Endothelial cell (in vitro differentiated cells): ENCODE measurements around the gene BEND5. TPM values are rescaled to one million over a fixed set of nuclear protein-coding genes. Genes with fewer than 3 reads are reported as not detected.

Experiments used
- DNase-seq: peaks from one replicate; pipeline ENCODE4 v3.0.0; 2021; ENCODE audit warnings: low spot score
- H3K27ac Mint-ChIP-seq: one replicate; pipeline ENCODE4 v1.8.0; 2021; ENCODE audit warnings: mixed read lengths, inconsistent platforms; ENCODE audit not compliant: unreplicated experiment
- H3K27me3 Mint-ChIP-seq: one replicate; pipeline ENCODE4 v1.8.0; 2021; ENCODE audit warnings: mild to moderate bottlenecking, moderate library complexity, mixed read lengths, inconsistent platforms; ENCODE audit not compliant: unreplicated experiment
- H3K36me3 Mint-ChIP-seq: one replicate; pipeline ENCODE4 v1.8.0; 2021; ENCODE audit warnings: mild to moderate bottlenecking, low read depth, mixed read lengths, inconsistent platforms; ENCODE audit not compliant: unreplicated experiment
- H3K4me1 Mint-ChIP-seq: one replicate; pipeline ENCODE4 v1.8.0; 2021; ENCODE audit warnings: mild to moderate bottlenecking, mixed read lengths, inconsistent platforms; ENCODE audit not compliant: unreplicated experiment
- H3K4me3 Mint-ChIP-seq: one replicate; pipeline ENCODE4 v1.8.0; 2021; ENCODE audit warnings: mild to moderate bottlenecking, mixed read lengths, inconsistent platforms; ENCODE audit not compliant: unreplicated experiment
- H3K9me3 Mint-ChIP-seq: one replicate; pipeline ENCODE4 v1.8.0; 2021; ENCODE audit warnings: mixed read lengths, inconsistent platforms; ENCODE audit not compliant: unreplicated experiment
- total RNA-seq: library from RNA; stranded (reverse); fragmentation: NEBNext Ultra II Directional; extraction: Animal tissue kit (Norgen Biotek cat#: 25700); gene quantifications from one replicate; pipeline ENCODE4 v1.2.1, GENCODE V29; 2021; ENCODE audit not compliant: unreplicated experiment
- TF ChIP-seq, protein P1 (sequence below): fragments of 200-600 bp; sonication (generic); IDR thresholded peaks from one replicate; pipeline ENCODE4 v1.5.0; 2021; ENCODE audit warnings: antibody characterized with exemption; ENCODE audit not compliant: unreplicated experiment

BEND5 gene
- total RNA-seq, 1 donor from 2014 or later, result 9.1 TPM

DNA sequence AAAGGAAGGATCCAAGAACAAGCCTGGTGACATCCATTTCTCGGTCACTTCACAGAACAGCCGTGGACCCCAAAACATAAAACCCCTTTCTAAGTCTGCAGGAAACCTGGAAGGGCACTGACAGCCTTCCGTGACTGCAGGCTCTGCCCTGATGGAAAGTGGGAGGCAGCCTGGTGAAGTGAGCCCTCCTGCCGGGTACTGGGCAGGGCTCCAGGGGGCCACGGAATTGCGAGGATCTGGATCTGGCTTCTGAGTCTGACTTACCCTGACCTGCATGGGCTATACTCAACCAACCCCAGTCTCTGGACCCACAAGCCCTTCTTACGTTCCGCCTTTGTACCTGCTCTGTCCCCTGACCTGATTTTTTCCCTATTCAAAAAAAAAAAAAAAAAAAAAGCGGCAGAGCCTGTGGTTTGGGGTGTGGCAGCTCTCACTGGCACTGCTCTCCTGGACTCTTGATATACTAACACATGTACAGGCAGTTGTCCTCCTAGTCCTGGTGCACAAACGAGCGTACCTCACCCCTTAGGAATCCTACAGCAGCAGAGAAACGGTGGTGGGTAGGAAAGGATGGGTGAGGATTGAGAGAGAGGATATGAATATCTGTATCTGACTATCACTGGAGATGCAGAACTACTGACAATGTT lies 82.9 kb downstream of the BEND5 start:
- H3K4me3 Mint-ChIP-seq, result no peak overlapping the region
- H3K27me3 Mint-ChIP-seq, result peaks cover 9% of the 10 kb centered on the region
- TF ChIP-seq, protein P1, sequence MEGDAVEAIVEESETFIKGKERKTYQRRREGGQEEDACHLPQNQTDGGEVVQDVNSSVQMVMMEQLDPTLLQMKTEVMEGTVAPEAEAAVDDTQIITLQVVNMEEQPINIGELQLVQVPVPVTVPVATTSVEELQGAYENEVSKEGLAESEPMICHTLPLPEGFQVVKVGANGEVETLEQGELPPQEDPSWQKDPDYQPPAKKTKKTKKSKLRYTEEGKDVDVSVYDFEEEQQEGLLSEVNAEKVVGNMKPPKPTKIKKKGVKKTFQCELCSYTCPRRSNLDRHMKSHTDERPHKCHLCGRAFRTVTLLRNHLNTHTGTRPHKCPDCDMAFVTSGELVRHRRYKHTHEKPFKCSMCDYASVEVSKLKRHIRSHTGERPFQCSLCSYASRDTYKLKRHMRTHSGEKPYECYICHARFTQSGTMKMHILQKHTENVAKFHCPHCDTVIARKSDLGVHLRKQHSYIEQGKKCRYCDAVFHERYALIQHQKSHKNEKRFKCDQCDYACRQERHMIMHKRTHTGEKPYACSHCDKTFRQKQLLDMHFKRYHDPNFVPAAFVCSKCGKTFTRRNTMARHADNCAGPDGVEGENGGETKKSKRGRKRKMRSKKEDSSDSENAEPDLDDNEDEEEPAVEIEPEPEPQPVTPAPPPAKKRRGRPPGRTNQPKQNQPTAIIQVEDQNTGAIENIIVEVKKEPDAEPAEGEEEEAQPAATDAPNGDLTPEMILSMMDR, result no peak
- no peak overlapping the region for H3K27ac Mint-ChIP-seq
- no peak for DNase-seq
- no peaks in the 10 kb centered on the region for H3K4me1 Mint-ChIP-seq
- H3K9me3 Mint-ChIP-seq, result no peaks in the 10 kb centered on the region
- no peaks in the 10 kb centered on the region for H3K36me3 Mint-ChIP-seq

DNA sequence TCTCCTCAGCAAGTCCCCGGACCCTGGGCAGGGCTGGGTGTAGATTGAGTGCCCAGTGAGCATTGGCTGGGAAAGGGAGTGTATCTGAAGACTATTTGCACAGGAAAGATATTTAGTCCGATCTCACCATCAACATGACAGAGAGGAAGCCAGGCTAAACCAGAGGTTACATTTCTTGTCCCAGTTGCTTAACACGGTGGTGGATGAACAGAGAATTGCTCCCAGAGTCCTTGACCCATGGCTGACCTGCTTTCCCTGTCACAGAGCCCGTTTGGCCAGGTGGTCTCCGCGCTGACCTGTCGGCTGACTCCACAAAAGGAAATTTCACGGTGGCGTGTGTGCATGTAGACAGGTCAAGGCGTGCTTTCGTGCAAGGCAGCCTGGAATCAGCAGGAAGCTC lies 83.5 kb downstream of the BEND5 start:
- TF ChIP-seq, protein P1, result no peak
- H3K9me3 Mint-ChIP-seq, result no peaks in the 10 kb centered on the region
- H3K36me3 Mint-ChIP-seq, result no peaks in the 10 kb centered on the region
- H3K4me1 Mint-ChIP-seq, result no peaks in the 10 kb centered on the region
- no peak overlapping the region for H3K4me3 Mint-ChIP-seq
- no peak overlapping the region for H3K27ac Mint-ChIP-seq
- H3K27me3 Mint-ChIP-seq, result peaks cover 9% of the 10 kb centered on the region
- no peak for DNase-seq

DNA sequence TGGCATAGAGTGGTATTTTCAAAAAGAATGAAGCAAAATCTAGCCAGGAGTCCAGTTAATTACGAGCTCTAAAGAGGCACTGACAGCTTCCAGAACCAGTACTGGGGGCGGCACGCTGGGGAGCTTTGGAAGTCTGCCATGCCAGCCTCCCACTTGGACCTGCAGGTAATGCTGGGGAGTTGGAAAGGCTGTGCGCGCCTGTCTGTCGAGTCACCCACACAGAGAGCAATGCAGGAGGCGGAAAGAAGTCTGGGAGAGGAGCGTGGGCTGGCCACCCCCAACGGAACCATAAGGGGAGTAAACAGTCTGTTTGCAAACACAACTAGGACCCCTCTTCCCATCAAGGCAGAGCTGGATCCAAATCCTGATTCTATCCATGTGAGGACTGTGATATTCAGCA lies 84.5 kb downstream of the BEND5 start:
- Mint-ChIP-seq H3K4me1 (peaks cover 4% of the 10 kb centered on the region), H3K9me3 (no peaks in the 10 kb centered on the region), H3K36me3 (no peaks in the 10 kb centered on the region), H3K4me3 (no peak overlapping the region), H3K27ac (no peak overlapping the region), H3K27me3 (peaks cover 12% of the 10 kb centered on the region)
- DNase-seq, result no peak
- TF ChIP-seq, protein P1, result no peak

DNA sequence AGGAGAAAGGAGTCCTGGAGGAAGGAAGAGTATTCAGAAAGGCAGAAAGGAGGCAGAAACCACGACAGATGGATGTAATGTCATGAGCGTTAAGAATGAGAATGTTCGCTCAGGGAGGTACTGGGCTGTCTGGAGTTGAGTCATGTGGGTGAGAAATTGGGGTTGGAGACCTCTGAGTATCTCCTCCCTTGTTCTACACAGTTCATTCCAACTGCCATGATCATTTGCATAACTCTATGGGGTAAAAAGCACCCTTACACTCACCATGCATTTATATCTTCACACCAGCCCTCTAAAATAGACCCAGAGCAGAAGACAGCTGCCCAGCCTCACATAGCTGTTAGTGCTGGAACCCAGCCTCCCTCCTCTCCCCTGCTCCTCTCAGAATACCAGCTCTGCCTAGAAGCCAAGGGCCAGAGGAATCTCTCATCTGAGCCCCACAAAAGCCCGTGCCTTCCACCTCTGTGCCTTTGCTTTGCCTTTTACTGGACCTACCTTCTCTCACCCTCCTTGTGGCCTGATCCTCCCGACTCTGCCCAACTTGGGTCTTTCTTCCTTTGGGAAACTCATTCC lies 85.2 kb downstream of the BEND5 start:
- Mint-ChIP-seq H3K4me1 (peaks cover 4% of the 10 kb centered on the region), H3K27me3 (peaks cover 9% of the 10 kb centered on the region)
- TF ChIP-seq, protein P1, result no peak

DNA sequence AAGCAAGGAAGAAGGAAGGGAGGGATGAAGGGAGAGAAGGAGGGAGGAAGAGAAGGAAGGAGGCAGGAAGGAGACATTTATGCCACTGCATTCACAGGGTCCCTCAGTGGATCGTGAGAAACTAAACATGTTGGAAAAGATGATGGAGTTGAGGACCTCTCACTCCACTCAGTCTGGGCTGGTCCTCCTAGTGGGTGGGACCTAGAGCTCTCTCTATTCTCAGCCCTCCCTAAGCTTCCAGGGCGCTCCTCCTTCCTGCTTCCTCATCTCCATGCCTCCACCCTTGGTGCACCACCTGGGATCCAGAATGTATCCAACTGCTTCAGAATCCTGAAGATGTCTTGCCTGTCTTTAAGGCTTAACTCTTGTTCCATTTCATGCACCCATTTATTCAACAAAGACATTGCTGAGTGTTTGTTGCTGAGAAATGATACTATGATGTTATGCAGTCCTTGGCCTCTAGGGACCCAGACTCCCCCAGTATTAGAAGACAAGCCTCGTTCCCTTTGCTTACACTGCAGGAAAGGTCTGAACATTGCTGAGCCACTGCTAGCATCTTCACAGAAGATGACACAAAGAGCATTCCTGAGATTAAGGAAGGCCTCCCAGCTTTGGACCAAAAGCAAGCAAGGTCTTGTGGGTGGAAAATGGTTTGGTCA lies 88.5 kb downstream of the BEND5 start:
- Mint-ChIP-seq H3K9me3 (no peaks in the 10 kb centered on the region), H3K4me3 (no peak overlapping the region), H3K4me1 (peaks cover 4% of the 10 kb centered on the region), H3K27ac (no peak overlapping the region), H3K36me3 (peaks cover 4% of the 10 kb centered on the region), H3K27me3 (peaks cover 10% of the 10 kb centered on the region)
- TF ChIP-seq, protein P1, result peak; percentile 41
- DNase-seq, result no peak

More for the DNA sequence above, 85.2 kb downstream of the BEND5 start:
- Mint-ChIP-seq H3K9me3 (no peaks in the 10 kb centered on the region), H3K4me3 (no peak overlapping the region), H3K36me3 (peaks cover under 1% of the 10 kb centered on the region), H3K27ac (no peak overlapping the region)
- DNase-seq, result no peak
